Uterus (tissue), 2 donors: ENCODE data around the gene ZNF121.

Source experiments
- CTCF ChIP-seq, 4 experiments: fragments of 200-600 bp in 2 of 4; fragments of 450-650 bp in 2 of 4; sonication (generic) in 2 of 4; IDR thresholded peaks; one replicate each; pipeline ENCODE4 v1.5.1; 2016 to 2019; ENCODE audit warnings: antibody characterized with exemption in 4 of 4, mild to moderate bottlenecking in 2 of 4, moderate library complexity in 1 of 4
- POLR2A ChIP-seq, 2 donors: fragments of 450-650 bp; IDR thresholded peaks; one replicate each; pipeline ENCODE4 v1.6.1; 2016; ENCODE audit warnings: antibody characterized with exemption in 2 of 2, mild to moderate bottlenecking in 1 of 2, moderate library complexity in 1 of 2

GRCh38 chr19:9535934-9536333 is 48.4 kb downstream of the ZNF121 start:
- no peak for TF ChIP-seq POLR2A (IDR thresholded peaks at IDR 0.05)
- no peak for TF ChIP-seq CTCF (IDR thresholded peaks at IDR 0.05)
